GM21723 (cell line): ENCODE results near the gene FCN1.

Experiments used
- ATAC-seq: cut with Tn5 transposase; IDR thresholded peaks from one replicate; pipeline ENCODE4 v1.9.1; 2021; ENCODE audit warnings: mild to moderate bottlenecking, moderate library complexity; ENCODE audit not compliant: unreplicated experiment

FCN1 gene

DNA sequence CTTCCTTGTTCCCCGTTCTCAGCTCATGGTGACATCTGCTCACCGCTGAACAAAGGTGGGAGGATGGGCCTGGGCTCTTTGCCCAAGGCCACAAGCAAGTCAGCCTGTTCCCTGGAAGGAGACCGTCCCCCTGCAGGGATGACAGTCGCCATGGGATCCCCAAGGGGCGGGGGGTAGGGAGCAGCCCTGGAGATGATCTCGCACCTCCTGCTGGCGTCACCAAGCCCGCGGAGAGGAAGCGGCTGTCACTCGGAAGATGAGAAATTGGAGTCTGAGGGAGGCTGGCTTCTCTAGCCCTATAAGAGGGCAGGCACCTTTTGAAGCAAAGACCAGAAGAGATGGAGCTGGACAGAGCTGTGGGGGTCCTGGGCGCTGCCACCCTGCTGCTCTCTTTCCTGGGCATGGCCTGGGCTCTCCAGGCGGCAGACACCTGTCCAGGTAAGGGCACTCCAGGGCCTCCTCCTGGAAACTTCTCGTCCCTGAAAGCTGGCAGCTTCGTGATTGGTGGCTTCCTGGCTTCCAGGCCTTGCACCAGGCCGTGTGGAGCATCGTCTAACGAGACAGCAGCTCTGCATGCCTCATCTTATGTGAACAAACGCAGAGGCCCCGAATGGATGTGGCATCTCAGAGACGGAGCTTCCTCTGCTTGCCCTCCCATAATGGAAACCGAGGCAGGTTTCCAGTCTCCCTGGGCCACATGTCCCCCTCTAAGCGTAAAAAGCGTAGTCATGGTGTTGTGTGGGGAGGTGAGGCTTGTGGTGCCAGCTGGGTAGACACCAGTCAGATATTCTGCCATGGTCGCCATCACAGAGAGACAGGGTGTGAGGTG lies 37.0 kb downstream of the FCN1 start, which contains the start of gene FCN2:
TSS of gene FCN2 (plus strand) at position 327 of the 829 bp plus-strand sequence. CDS start at position 339, 12 bp downstream.
- no peak for ATAC-seq

DNA sequence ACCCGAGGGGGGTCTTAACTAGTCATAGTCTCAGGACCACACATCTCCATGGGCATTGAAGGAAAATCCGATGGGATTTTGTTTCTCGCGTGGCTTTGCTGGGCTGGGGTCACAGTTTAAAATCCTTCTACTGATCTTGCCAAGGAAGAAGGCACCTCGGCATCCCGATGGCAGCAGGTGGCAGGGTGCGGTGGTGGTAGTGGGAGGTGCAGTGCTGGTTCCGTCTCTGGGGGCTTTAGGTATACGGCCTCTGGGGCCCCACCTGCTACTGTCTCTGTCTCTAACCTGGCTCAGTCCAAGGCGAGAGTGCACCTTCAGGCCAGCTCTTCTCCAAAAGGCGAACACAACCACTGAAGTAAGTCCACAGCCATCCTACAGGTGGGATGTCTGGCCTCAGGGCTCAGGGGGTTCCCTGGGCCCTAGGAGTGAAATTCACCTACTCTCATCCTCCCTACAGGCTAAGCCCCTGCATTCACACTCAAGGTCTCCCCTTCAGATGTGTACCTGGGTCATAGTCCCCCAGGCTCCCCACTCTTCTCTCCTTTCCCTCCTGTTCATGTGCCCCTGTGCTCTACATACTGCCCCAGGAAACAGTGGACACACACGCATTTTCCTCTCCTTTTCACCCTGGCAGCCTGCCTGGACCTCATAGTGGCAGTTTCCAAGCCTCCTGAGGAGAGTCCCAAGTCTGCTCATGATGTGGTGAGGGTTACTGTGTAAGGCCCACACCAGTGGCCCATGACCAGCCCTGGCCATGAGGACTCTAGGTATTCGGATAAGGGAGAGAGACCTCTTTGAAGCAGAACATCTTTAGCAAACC lies 37.8 kb downstream of the FCN1 start:
- ATAC-seq: no peak

DNA sequence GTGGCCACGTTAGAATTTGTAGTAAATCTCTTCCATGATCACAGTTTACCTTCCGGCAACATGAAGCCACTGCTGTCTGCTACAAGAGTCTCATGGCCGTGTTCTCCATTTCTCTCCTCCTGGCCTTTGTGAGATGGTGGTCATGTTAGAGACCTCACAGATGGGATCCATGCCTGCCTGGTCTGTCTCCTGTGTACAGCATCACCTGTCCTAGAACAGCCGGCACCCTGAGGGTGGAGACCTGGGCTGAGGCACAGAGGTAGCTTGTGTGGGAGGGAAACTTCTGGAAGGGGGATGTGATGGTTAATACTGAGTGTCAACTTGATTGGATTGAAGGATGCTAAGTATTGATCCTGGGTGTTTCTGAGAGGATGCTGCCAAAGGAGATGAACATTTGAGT lies 40.2 kb downstream of the FCN1 start:
- ATAC-seq: no peak

DNA sequence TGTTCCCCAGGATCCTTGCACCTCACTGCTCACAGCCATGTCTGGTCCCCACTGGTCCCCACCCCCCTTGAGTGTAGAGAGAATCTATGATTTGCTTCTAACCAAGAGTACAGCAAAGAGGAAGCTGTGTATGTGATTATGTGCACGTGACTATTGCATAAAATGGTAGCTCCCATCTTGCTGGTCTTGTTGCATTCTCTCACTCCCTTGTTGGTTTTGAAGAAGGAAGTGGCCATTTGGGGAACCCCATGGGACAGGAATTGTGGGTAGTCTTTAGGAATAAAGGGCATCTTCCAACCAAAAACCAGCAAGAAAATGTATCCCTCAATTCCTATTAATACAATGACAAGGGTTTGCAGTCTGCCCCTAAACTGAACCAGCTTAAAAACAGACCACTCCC lies 42.3 kb downstream of the FCN1 start:
- ATAC-seq: no peak

DNA sequence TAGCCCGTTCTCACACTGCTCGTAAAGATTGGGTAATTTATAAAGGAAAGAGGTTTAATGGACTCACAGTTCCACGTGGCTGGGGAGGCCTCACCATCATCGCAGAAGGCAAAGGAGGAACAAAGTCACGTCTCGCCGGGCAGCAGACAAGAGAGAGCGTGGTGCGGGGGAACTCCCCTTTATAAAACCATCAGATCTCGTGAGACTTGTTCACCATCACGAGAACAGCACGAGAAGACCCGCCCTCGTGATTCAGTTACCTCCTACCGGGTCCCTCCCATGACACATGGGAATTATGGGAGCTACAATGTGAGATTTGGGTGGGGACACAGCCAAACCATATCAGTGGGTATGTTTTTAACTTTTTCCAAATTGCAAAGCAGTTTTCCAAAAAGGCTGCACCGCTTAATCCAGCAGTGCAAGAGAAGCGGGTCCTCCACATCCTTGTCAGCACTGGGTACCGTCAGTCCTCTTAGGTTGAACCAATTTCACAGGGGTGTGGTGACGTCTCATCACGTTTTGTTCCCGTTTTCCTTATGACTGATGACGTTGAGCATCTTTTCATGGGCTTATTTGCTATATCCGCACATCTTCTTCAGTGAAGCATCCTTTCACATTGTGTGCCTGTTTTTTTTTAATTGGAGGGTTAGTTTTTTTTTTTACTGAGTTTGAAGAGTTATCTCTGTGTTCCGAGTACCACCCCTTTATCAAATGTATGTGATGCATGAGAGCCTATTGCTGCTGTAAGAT lies 45.1 kb downstream of the FCN1 start:
- no peak for ATAC-seq

DNA sequence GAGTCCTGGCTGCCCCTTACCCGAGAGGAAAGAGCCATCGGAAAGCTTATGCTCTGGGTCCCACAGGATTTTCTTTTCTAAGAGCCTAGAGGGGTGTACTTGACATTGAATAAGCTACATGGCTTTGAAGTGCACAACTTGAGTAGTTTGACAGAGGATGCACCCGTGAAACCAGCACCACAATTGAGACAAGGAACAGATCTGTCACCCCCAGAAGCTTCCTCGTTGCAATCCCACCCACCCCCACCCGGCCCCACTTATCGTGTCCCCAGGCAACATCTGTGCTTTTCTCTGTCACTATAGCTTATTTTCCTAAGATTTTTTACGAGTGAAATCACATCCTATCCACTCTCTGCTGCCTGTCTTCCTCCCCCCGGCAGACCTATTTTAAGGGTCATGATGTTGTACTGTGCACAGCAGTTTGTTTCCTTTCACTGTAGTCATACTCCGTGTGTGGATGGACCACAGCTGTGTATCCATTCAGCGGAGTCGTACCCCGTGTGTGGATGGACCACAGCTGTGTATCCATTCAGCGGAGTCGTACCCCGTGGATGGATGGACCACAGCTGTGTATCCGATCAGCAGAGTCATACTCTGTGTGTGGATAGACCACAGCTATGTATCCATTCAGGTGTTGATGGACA lies 45.9 kb downstream of the FCN1 start:
- no peak for ATAC-seq

DNA sequence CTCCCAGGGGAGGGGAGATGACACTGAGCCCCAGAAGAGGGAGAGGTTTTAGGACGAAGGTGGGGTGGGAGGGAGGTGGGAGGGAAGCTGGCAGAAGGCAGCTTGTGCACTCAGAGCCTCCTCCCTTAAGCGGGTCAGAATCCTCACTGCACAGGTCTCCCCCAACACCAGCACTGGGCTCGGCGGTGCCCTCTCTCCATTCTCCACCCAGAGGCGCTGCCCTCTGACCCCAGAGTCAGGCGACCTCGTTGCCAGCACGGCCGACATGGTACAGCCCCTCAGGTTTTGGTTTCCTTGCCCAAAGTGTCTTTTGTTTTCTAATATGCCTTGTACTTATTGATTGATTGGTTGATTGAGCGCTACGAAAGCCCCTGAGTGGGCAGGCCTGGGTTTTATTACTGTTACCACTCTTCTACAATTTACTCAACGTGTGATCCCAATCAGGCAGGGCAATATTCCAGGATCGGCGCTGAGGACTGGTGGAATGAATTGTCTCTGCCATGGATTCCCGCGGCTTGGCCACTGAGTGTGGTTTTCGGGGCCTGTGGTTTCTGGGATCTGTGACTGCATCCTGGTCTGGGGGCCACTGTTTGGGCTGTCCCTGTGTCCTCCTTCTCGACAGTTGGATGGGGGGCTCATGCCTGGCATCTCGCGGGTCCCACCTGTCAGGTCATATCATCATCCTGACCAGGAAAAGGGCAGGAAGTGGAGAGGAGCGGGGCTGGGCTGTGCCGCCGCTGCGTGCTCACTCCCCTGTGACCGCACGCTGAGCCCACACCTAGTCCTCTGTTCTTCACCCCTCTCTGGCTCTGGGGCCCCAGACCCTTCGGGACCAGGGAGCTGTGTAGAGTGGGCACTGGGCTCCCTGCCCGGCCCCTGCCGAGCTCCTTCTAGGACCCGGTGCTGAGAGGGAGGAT lies 46.7 kb downstream of the FCN1 start:
- no peak for ATAC-seq

DNA sequence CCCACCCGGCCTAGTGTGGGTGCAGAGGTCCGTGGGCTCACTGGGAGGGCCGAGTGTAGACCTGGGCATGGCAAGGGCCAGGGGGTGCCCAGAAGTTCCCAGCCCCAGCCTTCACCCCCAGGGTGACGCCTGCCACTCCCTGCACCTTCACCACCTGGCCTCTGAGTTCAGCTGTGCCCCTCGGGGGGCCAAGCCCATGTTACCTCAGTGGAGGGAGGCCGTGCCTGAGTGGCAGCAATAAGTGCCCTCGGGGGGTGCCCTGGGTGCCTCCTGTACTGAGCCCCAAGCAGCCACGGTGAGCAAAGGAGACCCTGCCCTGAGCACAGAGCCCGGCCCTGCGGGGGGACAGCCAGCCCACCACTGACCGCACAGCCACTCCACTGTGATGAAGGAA lies 47.4 kb downstream of the FCN1 start:
- ATAC-seq: no peak

DNA sequence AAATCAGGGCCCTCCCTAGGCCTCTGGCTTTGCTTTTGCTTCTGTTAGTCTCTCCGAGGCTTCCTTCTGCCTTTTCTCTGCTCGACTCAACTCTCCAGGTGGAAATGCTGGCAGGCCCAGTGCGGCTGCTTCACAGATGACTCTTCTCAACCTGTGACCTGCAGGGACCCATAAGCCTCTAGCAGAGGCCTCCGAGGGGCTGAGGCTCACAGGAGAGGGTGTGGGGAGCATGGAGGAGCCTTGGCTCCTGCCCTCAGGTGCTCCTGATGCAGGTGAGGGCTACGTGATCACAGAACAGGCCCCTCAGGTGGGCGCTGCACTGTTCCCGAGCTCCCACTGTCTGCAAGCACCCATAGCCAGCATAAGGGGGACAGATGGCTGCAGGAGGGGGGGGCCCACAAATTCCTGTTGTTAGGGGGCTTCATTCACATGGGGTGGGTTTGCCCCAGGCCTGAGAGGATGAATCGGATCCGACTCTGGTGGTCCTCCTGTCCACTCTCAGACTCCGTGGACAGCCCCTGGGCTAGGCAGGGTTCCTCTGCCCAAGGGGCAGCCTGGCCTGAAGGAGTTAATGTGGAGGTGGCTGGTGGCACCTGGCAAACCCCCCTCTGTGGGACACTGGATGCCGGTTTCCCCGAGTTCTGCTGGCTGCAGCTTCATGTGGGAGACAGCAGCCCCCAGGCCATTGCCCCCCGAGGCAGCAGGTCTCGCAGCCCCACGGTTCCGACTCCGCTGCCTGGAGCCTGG lies 48.0 kb downstream of the FCN1 start:
- no peak for ATAC-seq

DNA sequence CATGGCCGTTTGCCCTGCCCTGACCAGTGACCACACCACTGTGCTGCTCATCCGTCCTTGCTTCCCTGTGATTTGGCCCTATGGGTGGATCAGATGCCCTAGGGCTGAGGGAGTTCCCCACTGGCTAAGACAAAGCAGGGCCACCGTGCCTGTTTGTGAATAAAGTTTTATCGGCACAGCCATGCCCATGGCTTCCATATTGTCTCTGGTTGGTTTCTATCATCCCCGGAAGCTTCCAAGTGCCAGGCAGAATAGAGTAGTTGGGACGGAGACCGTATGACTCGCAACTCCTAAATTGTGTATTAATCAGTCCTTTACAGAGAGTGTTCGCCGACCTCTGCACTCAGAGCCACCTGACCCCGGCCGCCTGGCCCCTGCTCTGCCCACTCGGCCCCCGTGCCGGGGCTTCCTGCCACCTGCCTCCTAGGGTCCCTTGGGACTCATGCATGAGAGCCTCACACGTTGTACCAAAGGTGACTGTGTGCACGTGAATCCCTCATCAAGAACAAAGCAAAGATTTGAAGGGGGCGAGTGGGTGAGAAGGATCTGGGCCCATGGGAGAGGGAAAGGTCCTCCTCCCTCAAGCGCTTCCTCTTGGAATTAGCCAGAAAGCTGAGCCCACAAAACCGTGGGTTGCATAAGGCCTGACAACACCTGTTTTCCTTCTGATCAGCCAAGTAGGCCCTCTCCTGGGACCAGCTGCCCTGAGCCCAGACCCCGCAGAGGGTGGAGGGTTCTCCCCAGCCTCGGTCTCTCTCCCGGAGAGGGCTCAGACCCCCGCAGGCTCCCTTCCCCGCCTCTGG lies 48.8 kb downstream of the FCN1 start:
- no peak for ATAC-seq

DNA sequence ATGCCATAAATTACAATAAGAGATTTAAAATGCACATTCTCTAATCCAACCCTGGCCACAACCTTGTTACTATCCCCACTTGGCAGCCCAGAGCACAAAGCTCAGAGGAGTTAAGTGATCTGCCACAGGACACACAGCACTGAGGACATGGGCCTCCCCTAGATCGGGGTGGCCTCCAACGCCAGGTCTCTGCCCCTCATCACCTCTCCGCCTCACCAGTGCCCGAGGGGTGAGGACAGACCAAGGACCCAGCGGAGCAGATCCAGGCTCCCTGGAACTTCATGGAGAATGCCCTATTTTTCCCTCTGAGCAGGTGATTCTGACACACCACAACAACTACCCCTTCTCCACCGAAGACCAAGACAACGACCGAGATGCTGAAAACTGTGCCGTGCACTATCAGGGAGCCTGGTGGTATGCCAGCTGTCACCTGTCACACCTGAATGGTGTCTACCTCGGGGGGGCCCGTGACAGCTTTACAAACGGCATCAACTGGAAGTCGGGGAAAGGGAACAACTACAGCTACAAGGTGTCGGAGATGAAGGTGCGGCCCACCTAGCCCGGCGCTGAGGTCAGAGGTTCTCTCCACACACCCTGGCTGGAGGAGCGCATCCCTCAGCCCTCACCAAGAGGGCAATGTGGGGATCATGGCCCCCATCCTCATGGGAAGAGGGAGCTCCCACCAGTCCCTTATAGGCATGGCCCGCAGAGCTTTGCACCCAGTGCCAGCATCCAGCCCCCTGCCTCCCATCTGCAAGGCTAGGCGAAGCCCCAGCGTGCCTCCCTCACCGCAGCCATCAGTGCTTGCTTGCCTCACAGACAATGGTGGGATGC lies 49.6 kb downstream of the FCN1 start:
- ATAC-seq: no peak

DNA sequence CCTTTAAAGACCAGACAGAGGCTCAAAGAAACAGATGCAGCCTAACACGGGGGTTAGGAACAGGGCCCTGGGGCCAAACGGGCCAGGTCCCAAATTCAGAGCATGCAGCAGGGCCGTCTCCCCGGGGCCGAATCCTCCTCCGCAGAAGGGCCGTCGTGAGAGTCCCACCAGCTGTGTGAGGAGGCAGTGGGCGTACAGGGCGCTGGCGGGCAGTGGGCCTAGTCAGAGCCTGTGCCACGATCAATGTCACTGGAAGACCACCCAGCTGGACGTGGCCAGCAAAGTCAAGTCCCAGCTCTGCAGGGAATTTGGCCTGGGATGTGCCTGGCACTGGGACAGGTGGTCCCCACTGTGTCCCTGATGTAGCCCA lies 52.9 kb downstream of the FCN1 start:
- ATAC-seq: no peak

DNA sequence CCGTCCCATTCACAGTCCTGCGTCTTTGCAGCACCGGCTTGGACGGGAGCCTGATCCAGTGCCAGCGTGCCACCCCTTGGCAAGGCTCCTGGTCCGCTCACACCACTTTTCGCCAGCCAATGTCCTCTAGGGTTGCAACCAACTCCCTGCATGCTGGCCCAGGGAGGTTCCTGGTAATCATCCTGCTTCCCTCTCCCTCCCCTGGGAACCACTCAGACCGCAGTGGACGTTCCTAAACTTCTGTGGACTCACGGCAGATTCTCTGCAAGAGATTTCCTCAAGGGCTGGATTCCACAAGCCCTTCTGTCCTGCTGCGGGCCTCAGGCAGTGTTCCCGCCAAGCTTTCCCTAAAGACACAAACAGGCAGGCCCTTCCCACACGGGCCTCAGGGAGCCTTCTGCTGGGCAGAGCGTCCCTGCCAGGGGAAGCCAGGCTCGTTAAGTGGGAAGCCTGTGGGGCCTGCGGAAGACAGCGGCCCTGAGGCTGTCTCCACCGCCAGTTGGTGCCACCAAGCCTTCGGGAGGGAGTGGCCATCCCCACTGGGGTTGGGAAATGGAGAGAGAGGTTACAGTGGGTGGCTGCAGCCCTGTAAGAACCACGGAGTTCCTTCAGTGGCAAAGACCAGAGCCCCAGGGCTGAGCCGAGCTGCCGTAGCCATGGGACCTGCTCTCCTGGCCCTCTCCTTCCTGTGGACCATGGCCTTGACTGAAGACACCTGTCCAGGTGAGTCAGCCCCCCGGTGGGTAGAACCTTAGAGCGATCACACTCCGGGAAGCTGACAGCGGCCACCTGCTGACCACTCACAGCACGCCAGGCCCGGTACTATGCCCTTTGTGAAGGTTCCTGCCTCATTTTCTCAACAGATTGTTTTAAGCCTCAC lies 53.5 kb downstream of the FCN1 start:
- no peak for ATAC-seq

DNA sequence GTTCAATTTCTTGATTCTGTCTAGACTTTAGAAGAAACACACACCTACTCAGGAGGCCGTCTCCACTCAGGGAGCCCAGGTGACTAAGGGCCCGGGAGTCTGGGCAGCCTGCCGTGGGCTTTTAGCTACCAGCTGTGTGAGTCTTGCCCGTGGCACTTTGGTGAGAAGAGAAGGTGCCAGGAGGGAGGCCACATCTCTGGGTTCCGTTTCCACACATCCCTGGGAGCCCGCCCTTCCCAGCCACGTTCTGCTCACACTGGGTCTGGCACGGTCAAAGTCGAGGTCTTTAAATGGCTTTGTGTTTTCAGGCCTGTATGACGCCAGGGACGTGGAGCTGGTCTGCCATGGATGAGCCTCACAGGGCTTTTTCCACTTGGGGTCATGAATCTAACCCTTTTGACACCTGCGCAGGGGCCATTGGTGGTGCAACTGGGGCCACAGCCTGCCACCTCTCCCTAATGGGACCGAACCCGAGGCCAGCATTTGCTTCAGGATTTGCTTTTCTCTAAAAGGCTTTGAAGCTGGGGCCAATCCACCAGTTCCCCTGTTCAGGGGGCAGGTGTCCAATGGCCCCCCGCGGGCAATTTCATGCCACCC lies 54.3 kb downstream of the FCN1 start:
- ATAC-seq: no peak

DNA sequence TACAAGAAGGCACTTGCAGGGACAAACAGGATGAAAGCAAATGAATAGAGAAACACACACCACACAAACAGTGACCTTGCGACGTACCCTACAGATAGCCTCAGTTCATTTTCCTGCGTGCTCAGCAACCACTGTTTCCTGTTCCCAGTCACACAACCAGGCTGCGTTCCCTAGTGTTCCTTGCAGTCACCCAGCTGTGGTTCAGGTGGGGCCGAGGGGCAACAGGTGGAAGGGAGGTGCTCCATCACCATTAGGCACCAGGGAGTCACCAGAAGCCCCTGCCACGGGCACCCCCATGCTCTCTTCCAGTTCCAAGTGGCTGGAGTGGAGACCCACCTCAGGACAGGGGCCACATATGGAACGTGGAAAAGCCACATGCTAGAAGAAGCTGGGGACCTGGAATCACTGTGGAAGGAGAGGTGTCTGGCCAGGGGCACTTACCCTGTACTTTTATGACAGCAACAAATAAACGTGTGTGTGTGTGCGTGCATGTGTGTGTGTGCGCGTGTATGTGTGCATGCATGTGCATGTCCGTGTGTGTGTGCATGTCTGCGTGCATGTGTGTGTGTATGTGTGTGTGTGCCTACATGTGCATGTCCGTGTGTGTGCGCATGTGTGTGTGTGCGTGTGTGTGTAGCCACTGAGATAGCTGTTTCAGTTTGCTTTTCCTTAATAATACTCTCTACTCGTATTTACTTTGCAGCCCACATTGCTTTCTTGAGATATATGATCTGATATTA lies 55.9 kb downstream of the FCN1 start:
- no peak for ATAC-seq
